NCI-H2107 treated with DMSO at 0.1 percent for 48 hours (cell line): ENCODE data around the gene IL10RA.
"Not testable (repeated sequence)": the region's sequence is repeated elsewhere in the genome, so short reads cannot be mapped to it uniquely, and the experiment has no call there.

Source experiments
- DNase-seq: peaks from one replicate; lab custom pipeline; 2025; ENCODE audit not compliant: unreplicated experiment; lab: John Stamatoyannopoulos, UW

The IL10RA gene

GRCh38 chr11:117985953-117986887 lies at the start of gene IL10RA:
Gene IL10RA, plus strand, starts transcription at chr11:117986394. Its CDS starts 74 bp downstream, at chr11:117986468.
- no peak for DNase-seq

- peak; percentile 15 for DNase-seq
Observed at GRCh38 chr11:117936973-117937372, 49.2 kb upstream of the IL10RA start.

DNA sequence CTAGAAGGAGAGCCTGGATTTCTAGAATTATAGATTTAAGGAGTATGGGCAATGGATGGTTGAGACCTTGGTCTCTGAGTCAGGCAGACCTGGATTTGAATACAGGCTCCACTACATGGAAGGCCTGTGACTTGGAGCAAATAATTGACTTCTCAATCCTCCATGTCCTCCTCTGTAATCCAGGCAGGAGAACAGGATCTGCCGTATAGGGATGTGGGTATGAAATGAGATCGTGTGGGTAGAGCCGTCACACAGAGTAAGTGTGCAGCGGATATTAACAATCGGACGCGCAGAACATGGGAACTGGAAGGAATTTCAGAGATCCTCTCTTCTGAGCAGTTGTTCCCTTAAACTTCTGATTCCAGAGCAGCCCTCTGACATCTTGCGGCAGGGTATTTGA lies 45.5 kb upstream of the IL10RA start:
- DNase-seq, result no peak

DNA sequence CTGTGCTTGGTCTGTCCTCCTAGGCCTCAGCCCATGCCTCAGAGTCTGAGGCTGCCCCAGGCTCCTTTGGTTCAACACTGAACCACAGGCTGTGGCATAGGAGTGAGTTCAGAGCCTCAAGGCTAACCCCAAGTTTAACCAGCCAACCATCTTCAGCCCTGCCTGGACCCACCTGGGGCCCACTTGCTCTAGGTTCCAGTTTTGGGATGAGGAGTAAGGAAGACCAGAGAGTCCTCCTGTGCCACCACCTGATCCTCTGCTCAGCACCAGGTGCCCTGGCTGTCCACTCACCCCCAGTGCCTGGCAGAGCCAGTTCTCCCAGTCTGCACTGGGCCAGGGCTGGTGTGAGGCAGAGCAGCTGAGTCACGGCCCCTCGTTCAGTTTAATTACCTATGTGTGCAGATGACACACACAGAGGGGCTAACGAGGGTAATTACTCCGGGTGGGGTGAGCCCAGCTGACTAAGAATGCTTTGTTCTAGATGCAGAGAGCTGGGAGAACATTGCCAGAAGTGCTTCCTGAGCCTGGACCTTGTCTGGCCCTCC lies 45.0 kb upstream of the IL10RA start:
- no peak for DNase-seq

DNA sequence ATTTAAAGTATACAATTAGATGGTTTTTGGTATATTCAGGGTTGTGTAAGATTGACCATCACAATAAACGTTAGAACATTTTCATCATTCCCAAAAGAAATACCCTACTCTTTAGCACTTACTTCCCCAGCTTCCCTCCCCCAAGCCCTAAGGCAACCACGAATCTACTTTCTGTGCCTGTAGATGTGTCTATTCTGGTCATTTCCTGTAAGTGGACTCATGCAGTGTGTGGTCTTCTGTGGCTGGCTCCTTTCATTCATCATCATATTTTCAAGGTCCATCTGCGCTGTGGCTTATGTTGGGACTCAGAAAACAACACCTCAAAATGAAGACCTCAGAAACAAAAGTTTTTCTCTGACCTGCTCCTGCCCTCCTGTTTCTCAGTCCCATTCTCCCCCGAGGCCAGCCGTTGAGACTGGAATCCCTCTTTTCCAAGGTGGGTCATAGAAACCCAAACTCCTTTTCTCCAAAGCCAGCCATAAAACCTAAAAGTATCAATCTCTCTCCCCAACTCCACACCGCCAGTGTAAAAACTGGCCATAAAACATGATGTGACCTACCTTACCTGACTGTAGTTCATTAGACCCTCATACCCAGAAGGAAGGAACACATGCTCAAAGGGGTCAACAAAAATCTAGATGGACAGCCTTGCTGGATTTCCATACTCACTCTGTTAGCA lies 44.1 kb upstream of the IL10RA start:
- DNase-seq, result no peak

DNA sequence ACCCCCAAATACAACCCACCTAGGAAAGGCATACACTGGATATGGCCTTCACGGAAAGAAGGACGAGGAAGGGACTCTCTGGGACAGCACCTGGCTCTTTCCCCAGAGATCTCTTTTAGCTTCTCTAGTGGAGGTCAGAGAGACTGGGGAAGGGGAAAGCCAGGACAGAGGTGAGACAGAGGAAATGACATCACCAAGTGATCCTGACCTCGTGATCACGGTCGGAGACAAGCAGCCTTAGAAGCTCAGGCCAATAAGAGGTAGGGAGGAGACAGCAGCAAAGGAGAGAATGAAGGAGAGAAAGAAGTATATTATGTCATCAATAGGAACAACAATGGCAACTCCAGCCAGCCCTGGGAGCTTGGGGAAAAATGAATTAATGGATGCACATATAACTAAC lies 41.6 kb upstream of the IL10RA start:
- DNase-seq, result no peak

DNA sequence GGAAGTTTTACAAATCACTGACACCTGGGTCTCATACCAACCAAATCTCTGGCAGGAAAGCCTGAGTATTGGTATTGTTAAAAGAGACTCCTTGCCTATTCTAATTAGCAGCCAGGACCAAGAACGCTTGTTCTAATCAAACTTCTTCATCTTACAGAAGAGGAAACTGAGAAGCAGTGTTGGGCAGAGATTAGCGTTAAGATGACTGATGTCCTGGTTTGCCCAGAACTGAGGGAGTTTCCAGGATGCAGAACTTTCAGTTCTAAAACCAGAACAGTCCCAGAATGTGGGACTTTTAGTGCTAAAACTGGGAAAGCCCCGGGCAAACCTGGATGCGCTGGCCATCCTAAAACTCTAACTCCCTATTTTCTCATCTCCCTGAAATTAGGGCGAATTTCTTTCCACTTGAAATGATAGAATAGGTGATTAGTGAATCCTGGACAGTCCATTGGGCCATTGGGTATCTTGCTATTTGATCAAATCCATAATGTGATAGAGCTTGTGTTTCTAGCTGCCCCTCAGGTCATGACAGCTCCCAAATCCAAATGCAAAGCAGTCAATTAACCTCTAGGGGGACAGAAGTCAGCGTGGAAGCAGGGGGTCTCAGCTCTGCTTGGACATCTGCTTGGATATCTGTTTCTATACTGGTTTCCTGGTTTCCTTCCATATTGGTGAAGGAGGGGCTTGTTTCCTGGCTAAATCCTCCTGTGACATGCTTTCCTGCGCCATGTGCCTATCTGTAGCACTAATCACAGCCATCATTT lies 41.0 kb upstream of the IL10RA start:
- no peak for DNase-seq

DNA sequence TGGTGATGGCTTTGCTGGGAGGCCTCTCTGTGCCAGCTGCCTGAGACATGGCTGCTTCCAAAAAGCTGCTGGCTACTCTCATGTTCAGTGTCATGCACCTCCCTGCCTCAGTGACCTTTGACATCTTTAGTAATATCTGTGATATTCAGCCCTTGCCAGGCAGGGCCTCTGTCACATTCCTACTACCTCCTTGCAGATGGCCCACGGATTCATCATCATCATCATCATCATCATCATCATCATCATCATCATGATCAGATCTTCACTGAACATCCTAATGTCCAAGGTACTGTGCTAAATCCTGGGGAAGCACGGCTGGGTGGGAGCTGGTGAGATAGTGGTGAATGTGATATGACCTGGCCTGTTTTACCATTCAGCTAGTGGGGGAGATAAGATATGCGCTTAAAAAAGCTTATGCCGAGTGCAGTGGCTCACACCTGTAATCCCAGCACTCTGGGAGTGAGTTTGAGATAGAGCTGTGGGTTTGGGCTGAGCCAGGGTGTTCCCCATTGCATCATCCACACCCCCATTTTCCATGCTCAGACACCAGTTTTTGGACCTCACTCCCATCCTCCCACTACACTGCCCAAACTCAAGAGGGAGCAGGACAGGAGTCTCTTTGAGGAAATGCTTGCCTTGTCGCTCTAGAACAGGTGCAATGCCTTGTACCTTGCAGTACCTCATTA lies 39.9 kb upstream of the IL10RA start:
- no peak for DNase-seq

DNA sequence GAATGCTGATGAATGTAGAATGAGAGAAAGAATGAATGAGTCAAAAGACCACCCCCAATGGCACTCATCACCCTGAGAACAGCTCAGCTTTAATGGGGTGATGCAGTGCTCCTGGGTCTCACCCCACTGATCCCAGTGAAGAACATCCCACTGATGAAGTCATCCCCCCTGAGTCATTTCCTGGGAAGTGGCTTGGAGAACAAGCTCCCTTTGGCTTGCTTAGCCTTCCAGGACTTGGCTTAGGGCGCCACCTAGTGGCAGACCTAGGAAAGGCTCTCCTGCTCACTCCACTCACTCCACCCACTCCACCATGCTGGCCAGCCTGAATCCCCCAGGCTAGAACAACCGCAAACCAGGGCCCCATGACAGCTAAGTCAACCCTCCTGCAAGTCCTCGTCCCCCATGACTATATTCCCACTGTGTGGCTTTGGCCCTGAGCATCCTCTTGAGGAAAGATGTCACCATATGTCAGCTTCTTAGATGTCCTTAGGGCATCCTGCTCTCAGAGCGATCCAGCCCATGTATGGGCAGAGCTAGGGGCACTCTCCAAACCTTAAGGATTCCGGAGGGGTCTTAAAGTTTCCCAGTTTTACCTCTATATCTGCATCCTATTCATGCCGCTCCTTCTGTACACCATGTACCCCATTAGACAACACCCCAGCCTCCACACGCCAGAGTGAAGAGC lies 39.2 kb upstream of the IL10RA start:
- peak; percentile 76 for DNase-seq

GRCh38 chr11:117947751-117948150 lies 38.4 kb upstream of the IL10RA start:
- DNase-seq, result not testable (repeated sequence)

GRCh38 chr11:117948466-117948865 lies 37.7 kb upstream of the IL10RA start:
- DNase-seq, result not testable (repeated sequence)

- DNase-seq, result no peak
Observed at GRCh38 chr11:117949062-117949461, 37.1 kb upstream of the IL10RA start.

DNA sequence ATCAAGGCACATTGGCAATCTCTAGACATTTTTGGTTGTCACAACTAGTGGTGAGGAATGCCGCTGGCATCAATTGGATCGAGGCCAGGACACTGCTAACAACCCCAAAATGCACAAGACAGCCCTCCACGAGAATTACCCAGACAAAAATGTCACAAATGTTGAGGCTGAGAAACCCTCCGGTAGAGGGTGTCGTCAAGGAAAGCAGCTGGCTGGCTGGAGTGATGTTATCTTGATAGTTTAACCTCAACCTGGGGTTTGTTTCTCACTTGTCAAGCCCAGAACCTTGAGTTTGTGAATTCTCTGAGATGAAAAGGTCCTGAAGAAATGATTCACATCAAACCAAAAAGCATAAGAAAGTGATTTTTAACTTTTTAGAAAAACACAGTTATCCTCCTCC lies 35.9 kb upstream of the IL10RA start:
- no peak for DNase-seq

GRCh38 chr11:117950993-117951961 lies 34.9 kb upstream of the IL10RA start:
- peak; percentile 11 for DNase-seq

- DNase-seq, result no peak
Observed at GRCh38 chr11:117953024-117953671, 33.0 kb upstream of the IL10RA start.

GRCh38 chr11:117958949-117959348 lies 27.2 kb upstream of the IL10RA start:
- DNase-seq, result no peak

DNA sequence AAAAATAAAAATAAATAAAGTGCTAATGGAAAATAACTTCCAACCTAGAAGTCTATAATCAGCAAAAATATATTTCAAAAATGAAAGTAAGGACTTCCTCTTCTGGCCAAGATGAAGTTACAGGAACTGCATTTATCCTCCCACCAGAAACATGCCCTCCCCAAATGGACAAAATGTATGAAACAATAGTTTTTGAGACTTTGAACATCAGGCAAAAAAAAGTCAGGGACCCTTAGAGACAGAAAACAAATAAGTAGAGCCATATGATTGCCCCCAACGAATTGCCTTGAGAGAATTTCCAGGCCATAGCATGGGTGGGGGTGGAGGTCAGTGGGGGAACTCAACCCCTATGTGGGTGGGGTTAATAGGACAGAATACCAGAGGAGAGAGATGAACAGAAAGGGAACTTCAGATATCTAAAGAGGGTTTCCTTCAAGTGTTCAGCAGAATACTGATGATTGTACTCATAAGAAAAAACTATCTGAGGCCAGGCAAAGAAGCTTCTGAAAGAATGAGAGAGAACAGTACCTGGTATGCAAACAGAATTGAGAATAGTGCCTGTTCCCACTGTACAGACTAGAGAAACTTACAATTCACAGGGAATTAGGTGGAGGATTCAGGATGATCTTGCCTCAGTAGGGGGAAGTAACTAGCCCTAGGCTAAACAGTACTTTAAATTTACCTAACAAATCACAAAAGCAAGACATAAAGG lies 26.6 kb upstream of the IL10RA start:
- no peak for DNase-seq

DNA sequence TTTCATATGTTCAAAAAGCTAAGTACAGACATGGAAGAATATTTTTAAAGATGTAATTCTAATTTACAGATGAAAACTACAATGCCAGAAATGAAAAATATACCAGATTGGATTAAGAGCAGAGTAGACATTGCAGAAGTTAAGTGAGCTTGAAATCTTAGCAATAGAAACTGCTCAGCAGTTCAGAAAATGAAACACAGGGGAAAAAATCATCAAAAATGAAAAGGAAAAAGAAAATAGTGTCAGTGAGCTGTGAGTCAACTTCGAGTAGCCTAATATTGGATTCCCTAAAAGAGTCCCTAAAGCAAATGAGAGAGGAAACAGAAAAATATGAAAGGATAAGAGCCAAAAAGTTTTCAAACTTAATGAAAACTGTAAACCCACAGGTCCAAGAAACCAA lies 25.8 kb upstream of the IL10RA start:
- DNase-seq, result no peak
